IMR-90 (cell line): ENCODE measurements around the gene TPP2. TPM values are rescaled to one million over a fixed set of nuclear protein-coding genes. Genes with fewer than 3 reads are reported as not detected.
A peak's percentile ranks its signal among the peaks of the same experiment; 100 is the strongest.

Experiments used
- ATAC-seq: fragments of 200-7000 bp; cut with Tn5 transposase; 2 replicates; pipeline ENCODE4 v1.9.1; 2020; ENCODE audit warnings: low read depth, mild to moderate bottlenecking, moderate library complexity
- BruUV-seq: library from RNA; stranded (reverse); fragments of 400-500 nt; replicated peaks from 2 replicates; lab custom pipeline; 2021; lab: Mats Ljungman, UMichigan
- CTCF ChIA-PET: fragments of 300-600 bp; formaldehyde crosslinking; extraction: SDS; loops from one replicate; lab custom pipeline; 2021; ENCODE audit warnings: antibody characterized with exemption; lab: Yijun Ruan, JAX
- POLR2A ChIA-PET: fragments of 300-600 bp; sonication (Branson Sonifier 250); formaldehyde crosslinking; loops from one replicate; lab custom pipeline; 2022; ENCODE audit warnings: antibody characterized with exemption; ENCODE audit not compliant: unreplicated experiment; lab: Charles Lee
- DNase-seq: peaks from one replicate; pipeline ENCODE4 v3.0.0; 2013
- H2AFZ ChIP-seq: replicated peaks from 2 replicates; pipeline ENCODE3; 2013; ENCODE audit warnings: low read length, mild to moderate bottlenecking; ENCODE audit not compliant: poor library complexity
- H2AK5ac ChIP-seq: 2 replicates; pipeline ENCODE4 v1.6.1; 2013; ENCODE audit warnings: low read depth, low read length, inconsistent platforms
- H2AK9ac ChIP-seq: replicated peaks from 2 replicates; pipeline ENCODE3; 2013; ENCODE audit warnings: mild to moderate bottlenecking, low read depth, low read length, moderate library complexity; ENCODE audit not compliant: poor library complexity
- H2BK120ac ChIP-seq: 2 replicates; pipeline ENCODE4 v1.6.1; 2013; ENCODE audit warnings: low read depth, low read length, inconsistent platforms
- H2BK15ac ChIP-seq: 3 replicates; pipeline ENCODE4 v1.6.1; 2013; ENCODE audit warnings: low read depth, low read length, inconsistent platforms
- H2BK20ac ChIP-seq: 2 replicates; pipeline ENCODE4 v1.6.1; 2013; ENCODE audit warnings: low read depth, mild to moderate bottlenecking, inconsistent platforms, low read length, moderate library complexity
- H2BK5ac ChIP-seq: 2 replicates; pipeline ENCODE4 v1.6.1; 2013; ENCODE audit warnings: mild to moderate bottlenecking, low read depth, low read length, inconsistent platforms; ENCODE audit not compliant: poor library complexity, severe bottlenecking
- H3K14ac ChIP-seq: replicated peaks from 2 replicates; pipeline ENCODE4 v1.6.1; 2013; ENCODE audit warnings: low read depth, low read length, inconsistent platforms
- H3K18ac ChIP-seq: 2 replicates; pipeline ENCODE4 v1.6.1; 2013; ENCODE audit warnings: low read depth, low read length, control low read depth
- H3K23ac ChIP-seq: 2 replicates; pipeline ENCODE4 v1.6.1; 2013; ENCODE audit warnings: low read depth, low read length, inconsistent platforms
- H3K27ac ChIP-seq: 2 replicates; pipeline ENCODE4 v1.5.1; 2013; ENCODE audit warnings: mild to moderate bottlenecking, control low read depth, low read length; ENCODE audit not compliant: insufficient read depth
- H3K27me3 ChIP-seq: 2 replicates; pipeline ENCODE4 v1.6.1; 2013; ENCODE audit warnings: low read length; ENCODE audit not compliant: control insufficient read depth, insufficient read depth
- H3K36me3 ChIP-seq: 2 replicates; pipeline ENCODE4 v1.6.1; 2013; ENCODE audit warnings: low read length, mixed read lengths; ENCODE audit not compliant: control insufficient read depth, insufficient read depth
- H3K4ac ChIP-seq: 2 replicates; pipeline ENCODE4 v1.6.1; 2013; ENCODE audit warnings: low read depth, low read length, inconsistent platforms
- H3K4me1 ChIP-seq: 2 replicates; pipeline ENCODE4 v1.6.1; 2013; ENCODE audit warnings: low read length, mixed read lengths; ENCODE audit not compliant: control insufficient read depth, insufficient read depth
- H3K4me2 ChIP-seq: 2 replicates; pipeline ENCODE4 v1.6.1; 2013; ENCODE audit warnings: low read depth, mild to moderate bottlenecking, control low read depth, low read length, moderate library complexity
- H3K4me3 ChIP-seq: 2 replicates; pipeline ENCODE4 v1.5.1; 2013; ENCODE audit warnings: low read depth, mild to moderate bottlenecking, control low read depth, low read length, moderate library complexity; ENCODE audit not compliant: insufficient read depth
- H3K56ac ChIP-seq: 2 replicates; pipeline ENCODE4 v1.6.1; 2013; ENCODE audit warnings: low read length, inconsistent platforms; ENCODE audit not compliant: insufficient read depth; ENCODE audit errors: extremely low read depth
- H3K79me1 ChIP-seq, 2 experiments: 2 replicates each; pipeline ENCODE4 v1.6.1; 2013; ENCODE audit warnings: low read length in 2 of 2, inconsistent platforms in 1 of 2, low read depth in 1 of 2
- H3K9ac ChIP-seq: 2 replicates; pipeline ENCODE4 v1.6.1; 2013; ENCODE audit warnings: low read depth, low read length, control low read depth
- H3K9me1 ChIP-seq: 2 replicates; pipeline ENCODE4 v1.6.1; 2013; ENCODE audit warnings: low read length, inconsistent platforms; ENCODE audit not compliant: insufficient read depth
- H3K9me3 ChIP-seq: 2 replicates; pipeline ENCODE4 v1.6.1; 2013; ENCODE audit warnings: low read length; ENCODE audit not compliant: control insufficient read depth, insufficient read depth
- H4K20me1 ChIP-seq: 2 replicates; pipeline ENCODE4 v1.6.1; 2013; ENCODE audit warnings: low read length, inconsistent platforms; ENCODE audit not compliant: insufficient read depth
- H4K5ac ChIP-seq: 2 replicates; pipeline ENCODE4 v1.6.1; 2013; ENCODE audit warnings: mild to moderate bottlenecking, low read depth, low read length, control low read depth
- H4K8ac ChIP-seq, 2 experiments: 2 replicates each; pipeline ENCODE4 v1.6.1; 2013; ENCODE audit warnings: low read depth in 2 of 2, low read length in 2 of 2, control low read depth in 1 of 2, inconsistent platforms in 1 of 2
- H4K91ac ChIP-seq: 2 replicates; pipeline ENCODE4 v1.6.1; 2013; ENCODE audit warnings: low read depth, low read length, inconsistent platforms; ENCODE audit not compliant: insufficient read depth
- CTCF ChIP-seq: conservative IDR thresholded peaks from 2 replicates; pipeline ENCODE4 v1.5.1; 2012; ENCODE audit warnings: mild to moderate bottlenecking, low read depth, low read length, improper control_type of control experiment
- NFE2L2 ChIP-seq: fragments of 150-350 bp; IDR thresholded peaks from 2 replicates; pipeline ENCODE4 v1.6.1; 2016; ENCODE audit warnings: low read depth, mild to moderate bottlenecking, low read length
- WGBS, 2 experiments: methylation state at CpG; one replicate each; pipeline versions ENCODE4 v1.1.5 to v1.1.7; 2013; ENCODE audit warnings: missing lambda C conversion rate in 2 of 2; ENCODE audit not compliant: insufficient read length in 1 of 2; ENCODE audit errors: extremely low coverage in 2 of 2; 5-methylcytosine and 5-hydroxymethylcytosine counted together
- dilution Hi-C: fragments of 300-500 bp; cut with HindIII; formaldehyde crosslinking; loops from one replicate; pipeline ENCODE4 v1.14.3; 2018; ENCODE audit warnings: low sequenced_read_pairs; ENCODE audit not compliant: unreplicated experiment
- in situ Hi-C: fragments of 300-500 bp; cut with MboI; formaldehyde crosslinking; loops from 3 replicates; pipeline ENCODE4 v1.14.3; 2019; ENCODE audit warnings: low sequenced_read_pairs, inconsistent platforms, mixed read lengths
- intact Hi-C: fragments of 100-400 bp; cut with micrococcal nuclease; formaldehyde crosslinking; loops from 2 replicates; pipeline ENCODE4 v1.10.0; 2022
- polyA plus RNA-seq, 3 experiments: library from polyadenylated mRNA; depleted of rRNA; stranded (reverse); fragments of >200 nt; gene quantifications; 2 replicates each; pipeline ENCODE4 v1.2.3, GENCODE V29; 2012; ENCODE audit warnings: low replicate concordance in 1 of 3
- total RNA-seq: library from RNA; depleted of rRNA; stranded (reverse); fragments of >200 nt; gene quantifications from 2 replicates; pipeline ENCODE4 v1.2.3, GENCODE V29; 2012

Gene TPP2
- total and polyA plus RNA-seq, 2 of the 4 experiments (the other 2 are of a cell fraction) = 27.6 to 52.9 TPM

- Histone ChIP-seq H3K14ac (no peak overlapping the region), H3K36me3 (no peaks in the 10 kb centered on the region), H2BK15ac (no peak overlapping the region), H3K4ac (no peak overlapping the region), H2AK9ac (no peak overlapping the region), H3K23ac (no peak overlapping the region), H2AFZ (no peak overlapping the region), H3K27ac (no peak overlapping the region), H3K56ac (no peak overlapping the region), H2BK20ac (no peak overlapping the region), H2BK5ac (no peak overlapping the region), H4K20me1 (no peaks in the 10 kb centered on the region), H3K9ac (no peak overlapping the region), H2BK120ac (no peak overlapping the region), H3K27me3 (peaks cover 14% of the 10 kb centered on the region), H3K9me1 (no peaks in the 10 kb centered on the region), H3K4me3 (no peak overlapping the region), H3K4me1 (peaks cover 3% of the 10 kb centered on the region; the same call in 1 of the 2 replicates), H4K8ac (no peak overlapping the region), H3K18ac (no peak overlapping the region), H3K4me2 (no peak overlapping the region), H3K79me1 (no peaks in the 10 kb centered on the region), H4K5ac (no peak overlapping the region), H3K9me3 (no peaks in the 10 kb centered on the region), H4K91ac (no peak overlapping the region), H2AK5ac (no peak overlapping the region)
- no TSS peak for BruUV-seq
- ChIA-PET POLR2A (no interaction called here), CTCF (interaction anchor here (1.6 kb wide), 1 partner anchor 15 kb away, joined by 4 read pairs; no protein-coding TSS in a partner anchor)
- ATAC-seq (no peak), DNase-seq (no peak)
- intact Hi-C loops (no loop called here), in situ Hi-C loops (loop anchor here (25.0 kb wide), 1 partner anchor 1434 kb away; no protein-coding TSS in a partner anchor), dilution Hi-C loops (no loop called here)
- WGBS, 2 experiments = 45% methylated on average over 3 of the region's 4 CpGs; no CpG with 5 or more reads in 1 of the 2 experiments
- TF ChIP-seq NFE2L2 (no peak), CTCF (0 out of 2 replicates have a peak, but pooled peaks have one; percentile 5)
Observed at GRCh38 chr13:102571075-102571474, 25.7 kb upstream of the TPP2 start.
